Stimulated activated CD4-positive, alpha-beta T cell treated with anti-CD3 and anti-CD28 coated beads, TNF-alpha, amount 100 ng/mL, for 48 hours (primary cell): ENCODE data around the gene EPS15.
"Not testable (repeated sequence)": the region's sequence is repeated elsewhere in the genome, so short reads cannot be mapped to it uniquely, and the experiment has no call there.

Source experiments
- DNase-seq, 3 donors: peaks; one replicate each; pipeline ENCODE4 v3.0.0-alpha.2; 2020; ENCODE audit warnings: low read depth in 3 of 3

EPS15 gene

GRCh38 chr1:51472359-51472758, 46.7 kb downstream of the EPS15 start:
- no peak for DNase-seq

GRCh38 chr1:51469518-51469917, 49.5 kb downstream of the EPS15 start:
- DNase-seq, result no peak

DNA sequence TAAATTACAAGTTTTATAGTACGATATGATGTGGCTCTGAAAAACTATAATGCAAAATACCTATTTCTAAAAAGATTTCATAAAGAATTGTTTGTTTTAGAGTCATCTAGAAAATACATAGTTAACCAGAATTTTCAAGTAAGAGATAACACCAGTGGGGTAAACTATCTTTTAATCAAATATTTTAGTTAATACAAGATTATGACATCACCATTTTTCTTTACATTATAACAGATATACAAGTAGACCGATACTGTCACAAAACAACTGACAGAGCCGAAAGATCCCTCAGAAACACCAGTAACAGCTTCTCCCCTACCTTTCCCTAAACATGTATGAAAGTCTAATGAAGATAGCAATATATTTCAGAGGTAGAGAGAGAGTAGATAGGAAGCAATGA, 54.2 kb downstream of the EPS15 start:
- no peak for DNase-seq

DNA sequence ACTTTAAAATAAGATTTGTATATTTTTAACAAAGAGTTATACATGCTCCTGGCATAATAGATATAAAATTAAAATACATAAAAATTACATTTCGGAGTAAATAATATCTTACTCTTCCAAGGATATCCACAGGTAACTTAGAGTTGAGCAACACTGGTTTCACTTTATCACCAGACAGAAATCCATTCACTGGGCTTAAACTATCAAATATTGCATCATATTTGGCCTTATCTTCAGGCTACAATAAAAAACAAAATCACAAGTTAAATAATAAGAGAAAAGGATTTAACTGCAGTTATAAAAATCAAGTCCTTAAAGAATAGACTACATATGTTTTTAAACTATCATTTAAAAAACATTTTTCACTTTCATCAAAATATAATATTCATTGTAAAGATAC, 55.5 kb downstream of the EPS15 start:
- DNase-seq, result no peak

DNA sequence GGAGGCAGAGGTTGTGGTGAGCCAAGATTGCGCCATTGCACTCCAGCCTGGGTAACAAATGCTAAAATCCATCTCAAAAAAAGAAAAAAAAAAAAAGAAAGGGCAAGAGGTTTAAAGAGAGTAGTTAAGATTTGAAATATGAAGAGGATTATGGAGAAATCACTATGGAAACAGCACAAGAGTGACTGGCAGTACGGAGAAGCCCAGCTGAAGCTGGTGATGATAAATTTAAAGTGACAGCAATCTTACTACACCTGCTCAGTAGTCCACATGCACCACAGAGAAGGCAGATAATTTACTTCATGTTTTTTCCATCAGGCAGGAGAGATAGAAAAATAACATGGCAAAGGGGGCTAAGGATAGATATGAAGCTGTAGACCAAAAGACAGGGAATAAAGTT, 56.8 kb downstream of the EPS15 start:
- not testable (repeated sequence) for DNase-seq

DNA sequence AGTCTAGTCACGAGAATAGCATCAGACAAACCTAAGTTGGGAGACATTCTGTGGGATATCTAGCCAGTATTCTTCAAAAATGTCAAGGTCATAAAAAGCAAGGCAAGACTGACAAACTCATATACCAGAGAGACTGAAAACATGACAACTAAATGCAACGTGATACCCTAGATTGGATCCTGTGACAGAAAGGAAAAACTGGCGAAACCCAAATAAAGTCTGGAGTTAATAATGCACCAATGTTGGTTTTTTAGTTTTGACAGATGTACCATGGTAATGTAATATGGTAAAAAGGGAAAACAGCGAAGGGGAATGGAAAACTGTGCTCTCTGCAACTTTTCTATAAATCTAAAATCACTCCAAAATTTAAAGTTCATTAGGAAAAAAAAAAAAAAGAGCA, 64.5 kb downstream of the EPS15 start:
- no peak for DNase-seq

DNA sequence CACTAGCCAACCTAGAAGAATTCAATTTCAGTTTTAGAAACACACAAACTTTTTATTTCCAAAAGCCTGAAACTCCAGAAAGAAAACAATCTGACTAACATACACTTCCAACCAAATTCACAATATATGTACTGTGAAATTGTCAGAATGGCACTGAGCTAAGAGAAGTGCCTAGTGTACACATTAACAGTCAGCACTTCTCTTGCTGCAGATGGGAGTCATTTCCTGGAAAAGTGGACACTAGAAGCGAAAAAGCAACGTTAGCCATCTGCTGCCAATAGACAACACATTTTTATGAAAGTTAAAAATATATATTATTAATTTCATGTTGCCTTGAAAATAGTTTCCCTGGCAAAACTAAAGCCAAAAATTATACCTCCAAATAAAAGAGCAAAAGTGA, 66.1 kb downstream of the EPS15 start:
- no peak for DNase-seq

GRCh38 chr1:51448844-51449454, 70.1 kb downstream of the EPS15 start:
- DNase-seq, result not testable (repeated sequence)

GRCh38 chr1:51445351-51446090, 73.5 kb downstream of the EPS15 start:
- no peak for DNase-seq

- DNase-seq, result no peak
Measured at GRCh38 chr1:51444534-51445192, 74.4 kb downstream of the EPS15 start.

DNA sequence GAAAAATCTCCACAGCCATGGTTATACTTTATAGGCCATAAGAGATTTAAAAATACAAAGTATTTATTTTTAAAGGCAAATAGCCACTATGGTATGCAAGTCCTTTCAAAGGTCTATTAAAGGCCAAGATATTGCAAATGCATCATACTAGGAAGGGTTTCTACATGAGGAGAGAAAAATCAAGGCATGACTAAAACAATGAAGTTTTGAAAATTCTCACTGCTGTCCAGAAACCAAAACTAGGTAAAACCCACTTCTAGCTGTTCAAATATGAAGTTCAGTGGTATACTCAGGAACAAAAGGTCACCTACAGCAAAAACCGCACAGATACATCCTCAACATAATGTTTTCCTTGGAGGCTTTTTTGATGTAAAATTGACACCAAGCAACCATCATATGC, 75.0 kb downstream of the EPS15 start:
- no peak for DNase-seq

DNA sequence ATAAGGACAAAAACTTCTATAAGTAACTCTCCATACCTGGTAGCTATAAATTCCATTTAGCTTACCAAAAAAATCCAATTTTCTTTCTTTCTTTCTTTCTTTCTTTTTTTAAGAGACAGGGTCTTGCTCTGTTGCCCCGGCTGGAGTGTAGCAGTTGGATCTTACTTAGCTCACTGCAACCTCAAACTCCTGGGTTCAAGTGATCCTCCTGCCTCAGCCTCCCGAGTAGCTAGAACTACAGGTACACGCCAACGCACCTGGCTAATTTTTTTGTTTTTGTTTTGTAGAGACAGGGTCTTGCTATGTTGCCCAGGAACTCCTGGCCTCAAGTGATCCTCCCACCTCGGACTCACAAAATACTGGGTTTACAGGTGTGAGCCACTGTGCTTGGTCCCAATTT, 75.5 kb downstream of the EPS15 start:
- no peak for DNase-seq

DNA sequence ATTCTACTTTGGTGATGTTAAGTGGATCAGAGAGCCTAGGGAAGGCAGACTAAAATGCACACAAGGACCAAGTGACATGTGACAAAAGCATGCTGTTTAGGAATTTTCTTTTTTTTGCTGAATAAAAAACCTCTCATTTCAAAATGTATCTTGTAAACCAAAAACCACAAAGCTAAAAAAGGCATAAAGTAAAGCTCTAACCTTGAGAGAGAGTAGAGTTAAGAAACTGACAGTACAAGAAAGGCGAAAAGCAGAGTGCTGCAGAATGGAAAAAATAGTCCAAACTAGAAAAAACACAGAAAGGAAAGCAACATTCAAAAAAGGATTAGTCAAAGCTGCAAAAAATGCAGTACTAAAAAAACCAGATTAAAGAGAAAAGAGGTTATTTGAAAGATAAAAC, 76.5 kb downstream of the EPS15 start:
- no peak for DNase-seq

DNA sequence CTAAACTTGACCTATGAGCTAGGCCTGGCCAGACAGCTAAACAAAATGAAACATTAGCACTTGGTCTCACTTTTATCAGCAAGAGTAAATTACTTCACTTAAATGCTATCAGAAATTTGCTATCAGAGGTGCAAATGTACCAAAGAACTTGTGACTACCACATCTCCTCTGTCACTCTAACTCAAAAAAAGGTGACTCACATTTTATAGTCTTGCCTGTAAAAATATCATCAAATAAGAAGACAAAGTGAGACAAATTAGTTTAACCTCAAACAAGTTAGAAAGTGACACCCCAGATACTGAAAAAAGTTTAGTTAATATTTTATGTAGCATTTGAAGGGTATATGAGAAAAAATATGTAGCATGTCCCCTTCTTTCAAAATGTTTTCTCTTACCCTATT, 76.9 kb downstream of the EPS15 start:
- DNase-seq, result no peak

GRCh38 chr1:51439895-51440294, 79.2 kb downstream of the EPS15 start:
- DNase-seq, result no peak

GRCh38 chr1:51439053-51439452, 80.0 kb downstream of the EPS15 start:
- no peak for DNase-seq

- DNase-seq, result not testable (repeated sequence)
Measured at GRCh38 chr1:51437391-51437790, 81.7 kb downstream of the EPS15 start.

DNA sequence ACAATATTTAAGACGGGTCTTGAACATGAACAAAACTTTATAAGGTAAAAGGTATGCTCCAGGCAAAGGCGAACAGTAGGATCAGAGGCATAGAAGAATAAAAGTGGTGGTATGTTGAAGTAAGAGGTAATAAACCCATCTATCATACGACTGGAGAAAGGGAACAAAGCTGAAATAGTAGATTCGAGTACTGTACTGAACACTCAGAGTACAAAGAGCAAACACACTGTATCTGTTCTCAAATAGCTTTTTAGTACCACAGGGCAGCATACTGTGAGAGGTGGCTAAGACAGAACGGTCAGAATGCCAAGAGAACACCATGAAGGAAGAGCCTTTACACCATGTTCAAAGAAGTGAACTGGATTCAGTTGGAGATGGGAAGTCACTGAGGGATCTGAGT, 83.2 kb downstream of the EPS15 start:
- DNase-seq, result no peak

GRCh38 chr1:51433972-51434510, 85.0 kb downstream of the EPS15 start:
- DNase-seq, result no peak

DNA sequence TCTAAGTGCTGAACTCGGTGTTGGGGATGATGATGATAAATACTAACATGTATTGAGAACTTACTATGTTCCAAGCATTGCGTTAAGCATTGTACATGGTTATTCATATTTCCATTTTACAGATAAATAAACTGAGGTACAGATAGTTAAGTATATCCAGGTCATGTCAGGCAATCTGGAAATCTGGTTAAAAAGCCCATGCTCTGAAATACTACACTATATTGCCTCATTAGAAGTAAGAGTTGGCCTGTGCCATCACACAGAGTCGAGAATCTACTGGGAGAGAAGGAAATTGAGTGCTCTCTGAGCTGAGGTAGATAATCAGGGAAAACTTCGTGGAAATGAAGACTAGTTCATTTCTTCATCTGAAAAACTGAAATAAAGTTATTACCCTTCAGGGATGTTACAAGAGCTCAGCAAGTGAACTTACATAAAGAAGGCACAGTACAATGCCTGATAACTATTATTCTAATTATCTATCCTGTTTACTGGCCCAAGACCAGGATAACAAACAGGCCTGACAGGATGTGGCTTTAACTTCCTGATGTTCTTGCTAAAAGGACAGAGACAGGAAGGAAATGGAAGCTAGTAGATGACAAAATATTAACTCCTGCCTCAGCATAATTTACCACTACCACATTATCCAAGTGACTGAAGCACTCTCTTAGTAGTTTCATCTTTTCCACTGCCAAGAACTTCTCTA, 85.6 kb downstream of the EPS15 start:
- no peak for DNase-seq

GRCh38 chr1:51432146-51432545, 86.9 kb downstream of the EPS15 start:
- no peak for DNase-seq

DNA sequence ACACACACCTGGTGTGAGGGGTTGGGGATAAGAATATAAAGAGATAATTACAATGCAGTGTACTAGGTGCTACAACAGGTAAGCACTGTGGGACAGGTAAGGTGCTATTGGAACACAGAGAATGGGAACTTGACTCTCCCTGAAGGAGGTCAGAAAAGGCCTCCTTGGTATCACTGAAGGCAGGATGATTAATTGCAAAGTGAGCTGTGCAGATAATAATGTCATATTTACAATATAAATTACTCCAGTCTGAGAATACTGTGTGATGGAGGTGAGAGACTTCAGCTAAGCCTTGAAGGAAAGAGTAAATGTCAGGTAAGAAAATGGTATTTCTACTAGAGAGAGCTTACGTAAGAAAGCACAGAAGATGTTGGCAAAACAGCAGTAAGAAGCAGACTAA, 91.6 kb downstream of the EPS15 start:
- DNase-seq, result no peak
